ENCODE results near the gene ACTR10. TPM values are rescaled to one million over a fixed set of nuclear protein-coding genes. Genes with fewer than 3 reads are reported as not detected.

The ACTR10 gene
- total and polyA plus RNA-seq, 9 of the 15 experiments (the other 6 are each of a cell fraction or from before 2014, with no cell fraction given): 22.0 to 66.1 (median 34.1) TPM

DNA sequence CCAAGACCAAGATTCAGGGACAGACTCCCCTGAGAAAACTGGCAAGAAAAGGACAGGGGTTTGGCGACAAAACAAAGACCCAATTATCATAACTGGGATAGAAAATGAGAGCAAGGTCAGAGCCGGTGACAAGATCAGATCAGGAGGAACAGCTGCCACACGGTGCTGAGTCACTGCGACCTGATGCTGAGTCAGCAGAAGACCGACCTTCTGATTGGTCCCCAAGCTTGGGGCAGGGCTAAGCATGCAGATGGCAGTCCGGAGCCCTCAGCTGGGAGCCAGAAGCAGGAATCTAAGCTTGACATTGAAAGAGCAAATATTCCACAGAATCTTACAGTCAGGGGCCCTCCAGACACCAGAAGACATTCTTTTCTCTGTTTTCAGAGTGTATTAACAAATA lies 28.9 kb upstream of the ACTR10 start (continued):
- no peak for TF ChIP-seq ZNF561 (CRISPR knock-in tag; conservative IDR thresholded peaks at IDR 0.05)
- TF ChIP-seq, protein P1, sequence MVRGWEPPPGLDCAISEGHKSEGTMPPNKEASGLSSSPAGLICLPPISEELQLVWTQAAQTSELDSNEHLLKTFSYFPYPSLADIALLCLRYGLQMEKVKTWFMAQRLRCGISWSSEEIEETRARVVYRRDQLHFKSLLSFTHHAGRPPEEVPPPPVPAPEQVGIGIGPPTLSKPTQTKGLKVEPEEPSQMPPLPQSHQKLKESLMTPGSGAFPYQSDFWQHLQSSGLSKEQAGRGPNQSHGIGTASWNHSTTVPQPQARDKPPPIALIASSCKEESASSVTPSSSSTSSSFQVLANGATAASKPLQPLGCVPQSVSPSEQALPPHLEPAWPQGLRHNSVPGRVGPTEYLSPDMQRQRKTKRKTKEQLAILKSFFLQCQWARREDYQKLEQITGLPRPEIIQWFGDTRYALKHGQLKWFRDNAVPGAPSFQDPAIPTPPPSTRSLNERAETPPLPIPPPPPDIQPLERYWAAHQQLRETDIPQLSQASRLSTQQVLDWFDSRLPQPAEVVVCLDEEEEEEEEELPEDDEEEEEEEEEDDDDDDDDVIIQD (CRISPR knock-in tag; IDR thresholded peaks at IDR 0.05): no peak
- TF ChIP-seq, protein P2, sequence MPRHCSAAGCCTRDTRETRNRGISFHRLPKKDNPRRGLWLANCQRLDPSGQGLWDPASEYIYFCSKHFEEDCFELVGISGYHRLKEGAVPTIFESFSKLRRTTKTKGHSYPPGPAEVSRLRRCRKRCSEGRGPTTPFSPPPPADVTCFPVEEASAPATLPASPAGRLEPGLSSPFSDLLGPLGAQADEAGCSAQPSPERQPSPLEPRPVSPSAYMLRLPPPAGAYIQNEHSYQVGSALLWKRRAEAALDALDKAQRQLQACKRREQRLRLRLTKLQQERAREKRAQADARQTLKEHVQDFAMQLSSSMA (CRISPR knock-in tag; IDR thresholded peaks at IDR 0.05): no peak
- TF ChIP-seq CBFB (CRISPR knock-in tag; IDR thresholded peaks at IDR 0.05): no peak
- TF ChIP-seq EWSR1 (IDR thresholded peaks at IDR 0.05; ENCODE audit: borderline replicate concordance, low read depth, partially characterized antibody): no peak
- TF ChIP-seq TFAM (CRISPR knock-in tag; conservative IDR thresholded peaks at IDR 0.05): no peak
- TF ChIP-seq TCF7L2 (IDR thresholded peaks at IDR 0.05; ENCODE audit: low read depth, low read length): no peak
- TF ChIP-seq, protein P3, sequence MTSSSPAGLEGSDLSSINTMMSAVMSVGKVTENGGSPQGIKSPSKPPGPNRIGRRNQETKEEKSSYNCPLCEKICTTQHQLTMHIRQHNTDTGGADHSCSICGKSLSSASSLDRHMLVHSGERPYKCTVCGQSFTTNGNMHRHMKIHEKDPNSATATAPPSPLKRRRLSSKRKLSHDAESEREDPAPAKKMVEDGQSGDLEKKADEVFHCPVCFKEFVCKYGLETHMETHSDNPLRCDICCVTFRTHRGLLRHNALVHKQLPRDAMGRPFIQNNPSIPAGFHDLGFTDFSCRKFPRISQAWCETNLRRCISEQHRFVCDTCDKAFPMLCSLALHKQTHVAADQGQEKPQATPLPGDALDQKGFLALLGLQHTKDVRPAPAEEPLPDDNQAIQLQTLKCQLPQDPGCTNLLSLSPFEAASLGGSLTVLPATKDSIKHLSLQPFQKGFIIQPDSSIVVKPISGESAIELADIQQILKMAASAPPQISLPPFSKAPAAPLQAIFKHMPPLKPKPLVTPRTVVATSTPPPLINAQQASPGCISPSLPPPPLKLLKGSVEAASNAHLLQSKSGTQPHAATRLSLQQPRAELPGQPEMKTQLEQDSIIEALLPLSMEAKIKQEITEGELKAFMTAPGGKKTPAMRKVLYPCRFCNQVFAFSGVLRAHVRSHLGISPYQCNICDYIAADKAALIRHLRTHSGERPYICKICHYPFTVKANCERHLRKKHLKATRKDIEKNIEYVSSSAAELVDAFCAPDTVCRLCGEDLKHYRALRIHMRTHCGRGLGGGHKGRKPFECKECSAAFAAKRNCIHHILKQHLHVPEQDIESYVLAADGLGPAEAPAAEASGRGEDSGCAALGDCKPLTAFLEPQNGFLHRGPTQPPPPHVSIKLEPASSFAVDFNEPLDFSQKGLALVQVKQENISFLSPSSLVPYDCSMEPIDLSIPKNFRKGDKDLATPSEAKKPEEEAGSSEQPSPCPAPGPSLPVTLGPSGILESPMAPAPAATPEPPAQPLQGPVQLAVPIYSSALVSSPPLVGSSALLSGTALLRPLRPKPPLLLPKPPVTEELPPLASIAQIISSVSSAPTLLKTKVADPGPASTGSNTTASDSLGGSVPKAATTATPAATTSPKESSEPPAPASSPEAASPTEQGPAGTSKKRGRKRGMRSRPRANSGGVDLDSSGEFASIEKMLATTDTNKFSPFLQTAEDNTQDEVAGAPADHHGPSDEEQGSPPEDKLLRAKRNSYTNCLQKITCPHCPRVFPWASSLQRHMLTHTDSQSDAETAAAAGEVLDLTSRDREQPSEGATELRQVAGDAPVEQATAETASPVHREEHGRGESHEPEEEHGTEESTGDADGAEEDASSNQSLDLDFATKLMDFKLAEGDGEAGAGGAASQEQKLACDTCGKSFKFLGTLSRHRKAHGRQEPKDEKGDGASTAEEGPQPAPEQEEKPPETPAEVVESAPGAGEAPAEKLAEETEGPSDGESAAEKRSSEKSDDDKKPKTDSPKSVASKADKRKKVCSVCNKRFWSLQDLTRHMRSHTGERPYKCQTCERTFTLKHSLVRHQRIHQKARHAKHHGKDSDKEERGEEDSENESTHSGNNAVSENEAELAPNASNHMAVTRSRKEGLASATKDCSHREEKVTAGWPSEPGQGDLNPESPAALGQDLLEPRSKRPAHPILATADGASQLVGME (CRISPR knock-in tag; IDR thresholded peaks at IDR 0.05): no peak
- TF ChIP-seq MAZ (CRISPR knock-in tag; conservative IDR thresholded peaks at IDR 0.05 in 1 of 2, IDR thresholded peaks at IDR 0.05 in 1 of 2): no peak
- no peak for TF ChIP-seq RFX7 (CRISPR knock-in tag; IDR thresholded peaks at IDR 0.05)
- no peak for TF ChIP-seq RBM25 (IDR thresholded peaks at IDR 0.05; ENCODE audit: low read depth, low read length, severe bottlenecking)
- no peak for TF ChIP-seq DNMT1 (IDR thresholded peaks at IDR 0.05)
- TF ChIP-seq, protein P4, sequence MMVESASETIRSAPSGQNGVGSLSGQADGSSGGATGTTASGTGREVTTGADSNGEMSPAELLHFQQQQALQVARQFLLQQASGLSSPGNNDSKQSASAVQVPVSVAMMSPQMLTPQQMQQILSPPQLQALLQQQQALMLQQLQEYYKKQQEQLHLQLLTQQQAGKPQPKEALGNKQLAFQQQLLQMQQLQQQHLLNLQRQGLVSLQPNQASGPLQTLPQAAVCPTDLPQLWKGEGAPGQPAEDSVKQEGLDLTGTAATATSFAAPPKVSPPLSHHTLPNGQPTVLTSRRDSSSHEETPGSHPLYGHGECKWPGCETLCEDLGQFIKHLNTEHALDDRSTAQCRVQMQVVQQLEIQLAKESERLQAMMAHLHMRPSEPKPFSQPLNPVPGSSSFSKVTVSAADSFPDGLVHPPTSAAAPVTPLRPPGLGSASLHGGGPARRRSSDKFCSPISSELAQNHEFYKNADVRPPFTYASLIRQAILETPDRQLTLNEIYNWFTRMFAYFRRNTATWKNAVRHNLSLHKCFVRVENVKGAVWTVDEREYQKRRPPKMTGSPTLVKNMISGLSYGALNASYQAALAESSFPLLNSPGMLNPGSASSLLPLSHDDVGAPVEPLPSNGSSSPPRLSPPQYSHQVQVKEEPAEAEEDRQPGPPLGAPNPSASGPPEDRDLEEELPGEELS (CRISPR knock-in tag; IDR thresholded peaks at IDR 0.05; ENCODE audit: borderline replicate concordance): no peak
- TF ChIP-seq ESRRA (IDR thresholded peaks at IDR 0.05; ENCODE audit: borderline replicate concordance, low read depth): peak; percentile 74; the same call in 1 of the 2 replicates
- no peak for TF ChIP-seq BRD4 (IDR thresholded peaks at IDR 0.05)
- TF ChIP-seq, protein P5, sequence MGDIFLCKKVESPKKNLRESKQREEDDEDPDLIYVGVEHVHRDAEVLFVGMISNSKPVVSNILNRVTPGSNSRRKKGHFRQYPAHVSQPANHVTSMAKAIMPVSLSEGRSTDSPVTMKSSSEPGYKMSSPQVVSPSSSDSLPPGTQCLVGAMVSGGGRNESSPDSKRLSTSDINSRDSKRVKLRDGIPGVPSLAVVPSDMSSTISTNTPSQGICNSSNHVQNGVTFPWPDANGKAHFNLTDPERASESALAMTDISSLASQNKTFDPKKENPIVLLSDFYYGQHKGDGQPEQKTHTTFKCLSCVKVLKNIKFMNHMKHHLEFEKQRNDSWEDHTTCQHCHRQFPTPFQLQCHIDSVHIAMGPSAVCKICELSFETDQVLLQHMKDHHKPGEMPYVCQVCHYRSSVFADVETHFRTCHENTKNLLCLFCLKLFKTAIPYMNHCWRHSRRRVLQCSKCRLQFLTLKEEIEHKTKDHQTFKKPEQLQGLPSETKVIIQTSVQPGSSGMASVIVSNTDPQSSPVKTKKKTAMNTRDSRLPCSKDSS (IDR thresholded peaks at IDR 0.05; ENCODE audit: low read depth, partially characterized antibody): no peak
- TF ChIP-seq FOXJ3 (CRISPR knock-in tag; IDR thresholded peaks at IDR 0.05): no peak
